ENCODE measurements around the gene POLN. TPM values are rescaled to one million over a fixed set of nuclear protein-coding genes. Genes with fewer than 3 reads are reported as not detected.

Gene POLN
- polyA plus RNA-seq, 5 donors = 3.0 to 4.6 (median 3.7) TPM

GRCh38 chr4:2071252-2071911 is 170.5 kb downstream of the POLN start:
- no peak for DNase-seq

- no peak for DNase-seq
These were observed 171.3 kb downstream of the POLN start for GRCh38 chr4:2070421-2071251.

GRCh38 chr4:2069986-2070385 is 171.9 kb downstream of the POLN start:
- DNase-seq = no peak

- DNase-seq = no peak
These were observed 172.6 kb downstream of the POLN start for GRCh38 chr4:2069161-2069971.

- DNase-seq = no peak
These were observed 173.4 kb downstream of the POLN start for GRCh38 chr4:2068566-2068965.

GRCh38 chr4:2068198-2068470 is 173.8 kb downstream of the POLN start:
- DNase-seq = no peak

- DNase-seq = no peak
These were observed 174.3 kb downstream of the POLN start for GRCh38 chr4:2067446-2068197.

- no peak for DNase-seq
These were observed 175.1 kb downstream of the POLN start for GRCh38 chr4:2066571-2067445.

- DNase-seq = no peak
These were observed 175.8 kb downstream of the POLN start for GRCh38 chr4:2066011-2066551.

- DNase-seq = no peak
These were observed 176.6 kb downstream of the POLN start for GRCh38 chr4:2065106-2065930.

GRCh38 chr4:2064276-2064991 is 177.5 kb downstream of the POLN start:
- DNase-seq = no peak

- DNase-seq = no peak
These were observed 178.2 kb downstream of the POLN start for GRCh38 chr4:2063557-2064275.

GRCh38 chr4:2062808-2063524 is 179.0 kb downstream of the POLN start:
- no peak for DNase-seq

GRCh38 chr4:2062168-2062807 is 179.6 kb downstream of the POLN start:
- no peak for DNase-seq

- no peak for DNase-seq
These were observed 180.5 kb downstream of the POLN start for GRCh38 chr4:2061186-2062131.

Measured in right lung (tissue), 5 donors.